ENCODE measurements around the gene SOX6. TPM values are rescaled to one million over a fixed set of nuclear protein-coding genes. Genes with fewer than 3 reads are reported as not detected.

The SOX6 gene
- total and polyA plus RNA-seq, 2 of the 13 experiments (the other 11 are each of a cell fraction or from before 2014, with no cell fraction given), result 2.6 to 11.2 TPM

DNA sequence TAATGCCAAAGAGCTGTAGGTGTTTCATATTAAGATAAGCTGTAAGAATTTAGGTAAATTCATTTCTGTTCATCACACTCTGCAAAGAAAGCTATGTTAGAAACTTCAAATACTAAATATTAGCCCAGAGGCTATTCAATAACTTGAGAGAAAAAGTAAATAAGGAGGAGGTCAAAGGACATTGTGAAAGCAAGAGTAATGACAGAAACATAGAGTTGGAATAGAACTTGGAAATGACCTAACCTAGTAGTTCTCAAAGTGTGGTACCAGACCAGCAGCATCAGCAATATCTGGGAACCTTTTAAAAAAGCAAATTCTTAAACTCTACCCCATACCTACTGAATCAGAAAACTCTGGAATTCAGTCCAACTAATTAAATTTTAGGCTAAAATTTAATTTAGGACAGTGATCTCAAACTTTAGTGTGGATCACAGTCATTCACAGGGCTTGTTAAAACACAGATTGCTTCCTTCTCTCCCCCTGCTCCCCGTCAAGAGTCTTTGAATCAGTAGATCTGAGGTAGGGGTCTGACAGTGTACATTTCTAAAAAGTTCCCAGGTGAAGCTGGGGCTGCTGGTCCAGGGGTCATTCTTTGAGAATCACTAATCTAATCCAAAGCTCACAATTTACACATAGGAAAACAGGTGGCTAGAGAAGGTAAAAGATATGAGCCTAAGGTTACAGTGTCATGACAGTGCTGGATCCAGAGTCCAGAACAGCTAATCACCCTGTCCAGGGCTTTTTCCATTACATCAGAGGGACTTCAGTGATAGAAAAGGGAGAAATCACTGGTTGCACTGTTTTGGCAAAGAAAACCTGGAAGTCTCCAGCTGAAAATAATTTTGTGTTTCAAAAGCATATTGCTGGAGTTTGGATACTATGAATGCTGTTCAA is 241.1 kb downstream of the SOX6 start (continued):
- TF ChIP-seq, protein P1, sequence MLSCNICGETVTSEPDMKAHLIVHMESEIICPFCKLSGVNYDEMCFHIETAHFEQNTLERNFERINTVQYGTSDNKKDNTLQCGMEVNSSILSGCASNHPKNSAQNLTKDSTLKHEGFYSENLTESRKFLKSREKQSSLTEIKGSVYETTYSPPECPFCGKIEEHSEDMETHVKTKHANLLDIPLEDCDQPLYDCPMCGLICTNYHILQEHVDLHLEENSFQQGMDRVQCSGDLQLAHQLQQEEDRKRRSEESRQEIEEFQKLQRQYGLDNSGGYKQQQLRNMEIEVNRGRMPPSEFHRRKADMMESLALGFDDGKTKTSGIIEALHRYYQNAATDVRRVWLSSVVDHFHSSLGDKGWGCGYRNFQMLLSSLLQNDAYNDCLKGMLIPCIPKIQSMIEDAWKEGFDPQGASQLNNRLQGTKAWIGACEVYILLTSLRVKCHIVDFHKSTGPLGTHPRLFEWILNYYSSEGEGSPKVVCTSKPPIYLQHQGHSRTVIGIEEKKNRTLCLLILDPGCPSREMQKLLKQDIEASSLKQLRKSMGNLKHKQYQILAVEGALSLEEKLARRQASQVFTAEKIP (CRISPR knock-in tag; IDR thresholded peaks at IDR 0.05; ENCODE audit: borderline replicate concordance), result no peak
- TF ChIP-seq GABPA (IDR thresholded peaks at IDR 0.05; ENCODE audit: low read depth, low read length) (no peak), GABPA (CRISPR knock-in tag; IDR thresholded peaks at IDR 0.05; ENCODE audit: low read depth) (no peak), ZNF563 (CRISPR knock-in tag; IDR thresholded peaks at IDR 0.05) (no peak), EHMT2 (IDR thresholded peaks at IDR 0.05; ENCODE audit: borderline replicate concordance, low read depth, low read length) (no peak), PRMT3 (CRISPR knock-in tag; IDR thresholded peaks at IDR 0.05; ENCODE audit: borderline replicate concordance, low read depth) (no peak), ZNF329 (CRISPR knock-in tag; IDR thresholded peaks at IDR 0.05; ENCODE audit: low read depth) (no peak), ZNF670 (CRISPR knock-in tag; IDR thresholded peaks at IDR 0.05; ENCODE audit: borderline replicate concordance) (0 out of 2 replicates have a peak, but pooled peaks have one; percentile 52), EEA1 (CRISPR knock-in tag; IDR thresholded peaks at IDR 0.05; ENCODE audit: borderline replicate concordance) (no peak), BCL6 (CRISPR knock-in tag; IDR thresholded peaks at IDR 0.05) (peak; percentile 93), SATB2 (CRISPR knock-in tag; IDR thresholded peaks at IDR 0.05) (peak; percentile 40; the same call in 1 of the 2 replicates), MED1 (CRISPR knock-in tag; IDR thresholded peaks at IDR 0.05) (0 out of 2 replicates have a peak, but pooled peaks have one; percentile 4), EED (CRISPR knock-in tag; IDR thresholded peaks at IDR 0.05) (no peak), ZSCAN29 (CRISPR knock-in tag; conservative IDR thresholded peaks at IDR 0.05) (peak; percentile 72; the same call in 1 of the 2 replicates), EZH2 (conservative IDR thresholded peaks at IDR 0.05; ENCODE audit: low read depth, low read length) (no peak), TRIM24 (CRISPR knock-in tag; IDR thresholded peaks at IDR 0.05) (no peak), TEAD2 (CRISPR knock-in tag; IDR thresholded peaks at IDR 0.05) (no peak), NPAS2 (CRISPR knock-in tag; IDR thresholded peaks at IDR 0.05; ENCODE audit: borderline replicate concordance) (no peak), MLLT10 (CRISPR knock-in tag; IDR thresholded peaks at IDR 0.05) (no peak), KMT2A (CRISPR knock-in tag; IDR thresholded peaks at IDR 0.05) (no peak), MEIS1 (CRISPR knock-in tag; IDR thresholded peaks at IDR 0.05; ENCODE audit: borderline replicate concordance) (no peak)
- TF ChIP-seq, protein P2, sequence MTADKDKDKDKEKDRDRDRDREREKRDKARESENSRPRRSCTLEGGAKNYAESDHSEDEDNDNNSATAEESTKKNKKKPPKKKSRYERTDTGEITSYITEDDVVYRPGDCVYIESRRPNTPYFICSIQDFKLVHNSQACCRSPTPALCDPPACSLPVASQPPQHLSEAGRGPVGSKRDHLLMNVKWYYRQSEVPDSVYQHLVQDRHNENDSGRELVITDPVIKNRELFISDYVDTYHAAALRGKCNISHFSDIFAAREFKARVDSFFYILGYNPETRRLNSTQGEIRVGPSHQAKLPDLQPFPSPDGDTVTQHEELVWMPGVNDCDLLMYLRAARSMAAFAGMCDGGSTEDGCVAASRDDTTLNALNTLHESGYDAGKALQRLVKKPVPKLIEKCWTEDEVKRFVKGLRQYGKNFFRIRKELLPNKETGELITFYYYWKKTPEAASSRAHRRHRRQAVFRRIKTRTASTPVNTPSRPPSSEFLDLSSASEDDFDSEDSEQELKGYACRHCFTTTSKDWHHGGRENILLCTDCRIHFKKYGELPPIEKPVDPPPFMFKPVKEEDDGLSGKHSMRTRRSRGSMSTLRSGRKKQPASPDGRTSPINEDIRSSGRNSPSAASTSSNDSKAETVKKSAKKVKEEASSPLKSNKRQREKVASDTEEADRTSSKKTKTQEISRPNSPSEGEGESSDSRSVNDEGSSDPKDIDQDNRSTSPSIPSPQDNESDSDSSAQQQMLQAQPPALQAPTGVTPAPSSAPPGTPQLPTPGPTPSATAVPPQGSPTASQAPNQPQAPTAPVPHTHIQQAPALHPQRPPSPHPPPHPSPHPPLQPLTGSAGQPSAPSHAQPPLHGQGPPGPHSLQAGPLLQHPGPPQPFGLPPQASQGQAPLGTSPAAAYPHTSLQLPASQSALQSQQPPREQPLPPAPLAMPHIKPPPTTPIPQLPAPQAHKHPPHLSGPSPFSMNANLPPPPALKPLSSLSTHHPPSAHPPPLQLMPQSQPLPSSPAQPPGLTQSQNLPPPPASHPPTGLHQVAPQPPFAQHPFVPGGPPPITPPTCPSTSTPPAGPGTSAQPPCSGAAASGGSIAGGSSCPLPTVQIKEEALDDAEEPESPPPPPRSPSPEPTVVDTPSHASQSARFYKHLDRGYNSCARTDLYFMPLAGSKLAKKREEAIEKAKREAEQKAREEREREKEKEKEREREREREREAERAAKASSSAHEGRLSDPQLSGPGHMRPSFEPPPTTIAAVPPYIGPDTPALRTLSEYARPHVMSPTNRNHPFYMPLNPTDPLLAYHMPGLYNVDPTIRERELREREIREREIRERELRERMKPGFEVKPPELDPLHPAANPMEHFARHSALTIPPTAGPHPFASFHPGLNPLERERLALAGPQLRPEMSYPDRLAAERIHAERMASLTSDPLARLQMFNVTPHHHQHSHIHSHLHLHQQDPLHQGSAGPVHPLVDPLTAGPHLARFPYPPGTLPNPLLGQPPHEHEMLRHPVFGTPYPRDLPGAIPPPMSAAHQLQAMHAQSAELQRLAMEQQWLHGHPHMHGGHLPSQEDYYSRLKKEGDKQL (CRISPR knock-in tag; IDR thresholded peaks at IDR 0.05; ENCODE audit: low read depth), result peak; percentile 94
- TF ChIP-seq, protein P3, sequence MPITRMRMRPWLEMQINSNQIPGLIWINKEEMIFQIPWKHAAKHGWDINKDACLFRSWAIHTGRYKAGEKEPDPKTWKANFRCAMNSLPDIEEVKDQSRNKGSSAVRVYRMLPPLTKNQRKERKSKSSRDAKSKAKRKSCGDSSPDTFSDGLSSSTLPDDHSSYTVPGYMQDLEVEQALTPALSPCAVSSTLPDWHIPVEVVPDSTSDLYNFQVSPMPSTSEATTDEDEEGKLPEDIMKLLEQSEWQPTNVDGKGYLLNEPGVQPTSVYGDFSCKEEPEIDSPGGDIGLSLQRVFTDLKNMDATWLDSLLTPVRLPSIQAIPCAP (CRISPR knock-in tag; IDR thresholded peaks at IDR 0.05; ENCODE audit: low read depth), result no peak
